ENCODE measurements around the gene ZNF474. TPM values are rescaled to one million over a fixed set of nuclear protein-coding genes. Genes with fewer than 3 reads are reported as not detected.

Gene ZNF474
- total RNA-seq, 1 experiment from 2014 or later, result not detected

DNA sequence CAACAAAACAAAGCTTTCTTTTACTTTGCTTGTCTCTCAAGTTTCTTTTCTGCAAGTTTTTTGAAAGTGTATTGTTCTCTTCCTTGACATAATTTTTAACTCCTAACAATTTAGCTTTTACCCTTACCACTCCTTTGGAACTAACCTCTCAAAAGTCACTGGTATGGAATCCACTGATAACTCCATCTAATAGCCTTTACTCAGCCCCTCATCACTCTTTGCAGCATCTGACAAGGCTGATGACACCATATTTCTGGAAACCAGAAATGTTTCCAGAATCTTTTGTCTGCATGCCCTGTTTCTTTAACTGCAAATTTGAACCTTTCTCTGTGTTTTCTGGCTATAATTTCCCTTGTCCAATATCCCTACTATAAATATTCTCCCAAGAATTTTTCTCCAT is 46.5 kb downstream of the ZNF474 start:
- H3K36me3 ChIP-seq (replicated peaks; ENCODE audit: control insufficient read depth, insufficient read depth, low read length), result no peaks in the 10 kb centered on the region
- H3K27me3 ChIP-seq (ENCODE audit: control insufficient read depth, insufficient read depth, low read length), result no peaks in the 10 kb centered on the region
- DNase-seq, result no peak
- H3K4me3 ChIP-seq (ENCODE audit: insufficient read depth, low read depth, low read length), result no peak overlapping the region

DNA sequence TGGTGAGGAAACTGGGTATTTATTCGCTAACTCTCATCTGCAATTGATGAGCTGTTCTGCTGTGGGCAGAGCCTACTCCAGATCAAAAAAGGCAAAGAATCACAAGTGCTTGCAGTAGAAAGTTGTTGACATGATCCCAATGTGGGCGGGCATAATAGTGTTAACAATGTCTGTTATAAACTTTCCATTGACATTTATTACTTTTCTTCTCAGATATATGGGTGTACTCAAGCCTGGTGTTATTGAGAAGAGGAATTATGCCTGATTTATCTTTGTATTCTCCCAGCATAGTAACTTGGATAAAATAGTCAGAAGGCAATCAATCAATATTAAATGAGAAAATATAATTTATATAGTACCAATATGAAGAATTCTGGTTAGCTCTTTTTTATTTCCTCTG is 47.8 kb downstream of the ZNF474 start:
- no peaks in the 10 kb centered on the region for H3K27me3 ChIP-seq (ENCODE audit: control insufficient read depth, insufficient read depth, low read length)
- no peaks in the 10 kb centered on the region for H3K36me3 ChIP-seq (replicated peaks; ENCODE audit: control insufficient read depth, insufficient read depth, low read length)
- no peak overlapping the region for H3K4me3 ChIP-seq (ENCODE audit: insufficient read depth, low read depth, low read length)
- no peak for DNase-seq

DNA sequence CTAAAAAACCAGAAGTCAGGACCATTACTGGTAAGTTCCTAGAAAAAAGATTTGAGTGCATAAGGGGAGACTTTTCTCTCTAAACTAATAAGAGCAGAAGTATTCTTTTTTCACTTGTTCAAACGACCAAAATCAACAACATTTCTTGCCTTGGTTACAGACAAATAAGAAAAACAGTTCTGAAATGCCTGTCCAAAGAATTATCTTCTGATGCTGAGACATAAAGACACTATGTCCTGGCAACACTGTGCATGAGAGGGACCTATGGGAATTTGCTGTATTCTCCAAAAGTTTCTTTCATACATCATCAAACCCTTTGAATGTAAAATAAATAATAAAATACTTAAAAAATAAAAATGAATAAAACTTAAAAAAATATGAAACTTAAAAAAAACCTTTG is 50.4 kb downstream of the ZNF474 start:
- Histone ChIP-seq H3K36me3 (replicated peaks; ENCODE audit: control insufficient read depth, insufficient read depth, low read length) (no peaks in the 10 kb centered on the region), H3K27me3 (ENCODE audit: control insufficient read depth, insufficient read depth, low read length) (no peaks in the 10 kb centered on the region), H3K4me3 (ENCODE audit: insufficient read depth, low read depth, low read length) (no peak overlapping the region)
- DNase-seq, result no peak

DNA sequence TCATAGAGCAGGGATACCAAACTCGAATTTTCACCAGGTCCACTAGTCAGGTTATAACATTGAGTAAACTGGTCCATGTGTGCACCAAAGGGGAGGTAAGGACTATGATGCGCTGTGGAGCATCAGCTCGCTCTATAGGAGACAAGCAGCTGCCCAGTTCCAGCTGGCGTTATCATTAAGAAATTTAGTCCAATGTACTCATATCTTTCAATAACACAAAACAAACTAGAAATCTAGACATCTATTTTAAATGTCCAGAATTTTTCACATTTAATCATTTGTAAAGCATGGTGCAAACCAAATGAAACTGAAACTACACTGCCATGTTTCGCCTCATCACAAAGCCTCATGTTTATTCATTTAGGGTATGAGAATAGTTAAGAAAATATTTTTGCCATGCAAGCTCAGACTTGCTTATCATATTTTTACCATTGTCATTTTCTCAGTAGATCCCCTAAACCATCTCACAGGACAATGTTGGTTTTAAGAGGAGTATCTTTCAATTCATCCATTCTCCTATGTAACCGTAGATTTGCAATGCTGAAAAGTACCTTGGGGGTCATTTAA is 50.9 kb downstream of the ZNF474 start:
- Histone ChIP-seq H3K27me3 (ENCODE audit: control insufficient read depth, insufficient read depth, low read length) (no peaks in the 10 kb centered on the region), H3K36me3 (replicated peaks; ENCODE audit: control insufficient read depth, insufficient read depth, low read length) (no peaks in the 10 kb centered on the region), H3K4me3 (ENCODE audit: insufficient read depth, low read depth, low read length) (no peak overlapping the region)
- no peak for DNase-seq

DNA sequence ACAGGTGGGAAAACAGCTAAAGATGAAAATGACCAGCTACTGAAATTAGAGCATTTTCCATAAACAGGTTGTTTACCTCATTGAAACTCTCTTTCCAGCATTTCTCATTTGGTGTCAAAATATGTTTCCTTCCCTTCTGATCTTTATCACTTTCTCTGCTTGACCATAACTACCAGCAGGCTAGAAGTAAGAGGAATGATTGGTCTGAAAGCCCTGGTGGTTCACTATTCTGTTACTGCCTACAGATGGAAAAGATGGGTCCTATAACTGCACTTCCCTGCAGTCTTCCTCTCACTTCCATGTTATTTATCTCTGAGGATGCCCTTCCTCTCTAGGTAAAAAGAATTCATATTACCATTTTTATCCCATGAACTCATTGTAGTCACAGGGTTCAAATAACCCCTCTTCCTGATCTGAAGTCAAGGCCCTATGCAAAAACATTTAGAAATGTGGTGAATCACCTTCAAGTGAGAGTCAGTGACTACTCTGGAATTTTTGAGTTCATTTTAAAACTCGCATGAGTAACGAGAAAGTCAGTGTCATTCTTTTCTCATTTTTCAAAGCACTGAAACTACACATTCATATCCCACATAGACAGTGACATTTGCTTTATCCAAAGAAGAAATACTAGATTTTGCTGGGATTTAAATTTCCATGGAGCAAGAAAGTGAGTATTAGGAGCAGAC is 51.7 kb downstream of the ZNF474 start:
- no peaks in the 10 kb centered on the region for H3K36me3 ChIP-seq (replicated peaks; ENCODE audit: control insufficient read depth, insufficient read depth, low read length)
- no peak overlapping the region for H3K4me3 ChIP-seq (ENCODE audit: insufficient read depth, low read depth, low read length)
- no peak for DNase-seq
- H3K27me3 ChIP-seq (ENCODE audit: control insufficient read depth, insufficient read depth, low read length), result no peaks in the 10 kb centered on the region

DNA sequence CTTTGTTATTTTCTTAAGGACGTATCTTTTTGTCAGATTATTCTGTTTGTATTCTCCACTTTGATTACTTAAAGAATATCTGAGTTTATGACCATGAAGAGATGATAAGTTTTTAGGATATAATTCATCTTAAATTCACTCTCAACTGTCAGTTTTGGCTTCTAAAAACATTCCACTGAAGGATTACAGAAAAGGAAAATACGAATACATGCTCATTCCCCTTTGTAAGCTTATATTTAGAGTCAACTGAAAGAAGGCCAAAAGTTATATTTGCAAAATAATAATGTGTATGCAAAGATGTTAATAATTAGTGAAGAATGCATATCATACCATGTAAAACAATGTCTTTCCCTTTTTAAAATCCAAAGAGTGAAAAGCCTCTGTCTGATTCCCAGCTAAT is 52.5 kb downstream of the ZNF474 start:
- H3K27me3 ChIP-seq (ENCODE audit: control insufficient read depth, insufficient read depth, low read length), result no peaks in the 10 kb centered on the region
- no peak for DNase-seq
- no peaks in the 10 kb centered on the region for H3K36me3 ChIP-seq (replicated peaks; ENCODE audit: control insufficient read depth, insufficient read depth, low read length)
- no peak overlapping the region for H3K4me3 ChIP-seq (ENCODE audit: insufficient read depth, low read depth, low read length)

DNA sequence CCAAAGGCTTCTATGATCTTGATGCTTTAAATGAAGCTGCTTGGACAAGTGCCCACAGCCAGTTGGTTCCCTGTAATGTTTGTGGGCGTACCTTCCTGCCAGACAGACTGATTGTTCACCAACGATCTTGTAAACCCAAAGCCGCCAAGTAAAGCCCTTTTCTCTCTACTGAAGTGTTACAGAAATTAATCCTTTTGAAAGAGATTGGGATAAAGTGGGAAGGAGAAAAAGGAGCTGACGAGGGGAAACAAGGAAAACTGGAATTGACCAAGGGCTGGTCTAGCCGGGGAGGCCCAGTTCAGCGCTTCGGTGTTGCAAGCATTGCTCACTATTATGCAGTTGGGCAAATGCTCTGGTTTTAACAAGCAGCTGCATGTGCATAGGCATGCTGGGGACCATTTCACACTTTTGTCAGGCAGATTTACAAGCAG is 53.2 kb downstream of the ZNF474 start:
- Histone ChIP-seq H3K4me3 (ENCODE audit: insufficient read depth, low read depth, low read length) (no peak overlapping the region), H3K27me3 (ENCODE audit: control insufficient read depth, insufficient read depth, low read length) (no peaks in the 10 kb centered on the region), H3K36me3 (replicated peaks; ENCODE audit: control insufficient read depth, insufficient read depth, low read length) (no peaks in the 10 kb centered on the region)
- DNase-seq, result no peak

DNA sequence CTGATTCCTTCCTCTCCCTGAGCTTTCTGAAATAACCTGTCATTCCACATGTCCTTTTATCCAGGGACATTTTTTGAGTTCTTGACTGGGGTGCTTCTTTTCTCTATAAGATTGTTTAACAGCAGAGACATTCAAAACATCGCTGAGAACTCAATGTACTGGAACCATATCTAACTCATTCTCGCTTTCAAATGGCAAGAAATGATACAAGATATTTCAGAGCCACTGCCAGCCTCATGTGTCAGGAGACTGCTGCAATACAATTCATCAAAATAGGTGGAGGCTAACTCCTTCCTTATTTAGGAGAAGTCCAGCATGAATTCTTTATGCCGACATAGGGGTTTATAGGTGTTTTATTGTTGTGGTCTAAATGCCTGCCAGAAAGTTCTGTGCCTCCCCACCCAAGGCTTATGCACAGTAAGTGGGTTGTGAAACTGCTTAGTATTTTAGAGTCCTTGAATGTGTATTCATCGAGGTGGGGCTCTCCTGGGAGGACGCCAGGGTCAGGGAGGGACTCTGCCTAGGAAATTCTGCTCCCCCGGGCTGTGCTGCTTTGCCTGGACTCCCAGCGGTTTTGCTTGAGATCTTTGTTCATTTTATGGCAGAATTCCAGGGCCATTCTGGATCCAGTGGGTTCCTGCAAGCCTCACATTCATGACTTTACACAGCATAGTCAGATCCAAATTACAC is 53.9 kb downstream of the ZNF474 start:
- Histone ChIP-seq H3K4me3 (ENCODE audit: insufficient read depth, low read depth, low read length) (no peak overlapping the region), H3K27me3 (ENCODE audit: control insufficient read depth, insufficient read depth, low read length) (no peaks in the 10 kb centered on the region), H3K36me3 (replicated peaks; ENCODE audit: control insufficient read depth, insufficient read depth, low read length) (no peaks in the 10 kb centered on the region)
- no peak for DNase-seq

DNA sequence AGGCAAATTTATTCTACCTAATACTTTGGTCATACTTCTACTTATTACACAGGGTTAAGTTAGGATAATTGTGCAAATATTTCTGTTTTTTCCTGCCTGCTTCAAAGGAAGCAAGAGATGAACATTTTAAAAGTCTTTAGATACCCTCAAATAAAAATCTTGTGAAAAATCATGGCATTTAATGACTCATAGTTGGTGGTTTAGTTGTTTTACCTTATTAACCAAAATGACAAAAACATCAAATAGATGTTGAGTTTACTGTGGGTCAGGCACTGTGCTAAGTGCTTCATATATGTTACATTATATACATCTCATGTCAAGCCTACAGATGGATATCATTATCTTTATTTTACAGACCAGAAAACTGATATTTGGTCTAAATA is 54.4 kb downstream of the ZNF474 start:
- Histone ChIP-seq H3K4me3 (ENCODE audit: insufficient read depth, low read depth, low read length) (no peak overlapping the region), H3K27me3 (ENCODE audit: control insufficient read depth, insufficient read depth, low read length) (no peaks in the 10 kb centered on the region), H3K36me3 (replicated peaks; ENCODE audit: control insufficient read depth, insufficient read depth, low read length) (no peaks in the 10 kb centered on the region)
- DNase-seq, result no peak

DNA sequence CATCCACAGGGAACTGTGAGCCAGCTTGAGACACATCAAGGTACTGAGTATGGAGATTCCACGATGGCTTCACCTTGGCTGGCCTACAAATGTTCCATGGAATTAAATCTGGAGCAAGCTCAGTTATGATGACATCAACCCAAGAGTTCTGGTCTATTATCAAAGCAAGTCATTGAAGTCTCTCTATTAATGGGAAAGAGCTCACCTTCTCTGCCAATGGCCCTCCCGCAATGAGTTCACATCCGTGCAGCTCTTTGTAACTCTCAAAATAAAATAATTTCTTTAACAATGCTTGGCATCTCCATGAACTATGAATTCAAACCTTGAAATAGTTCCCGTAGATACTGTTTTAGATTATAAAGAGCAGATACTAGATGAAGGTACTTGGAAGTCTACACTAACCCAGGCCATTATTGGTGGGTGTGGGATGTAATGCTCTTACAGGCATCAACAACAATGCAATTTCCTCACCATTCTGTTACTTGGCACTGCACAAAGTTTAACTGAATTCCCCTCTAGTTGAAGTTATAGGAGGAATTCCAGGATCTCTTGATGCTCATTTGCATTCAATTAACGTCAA is 55.4 kb downstream of the ZNF474 start:
- Histone ChIP-seq H3K36me3 (replicated peaks; ENCODE audit: control insufficient read depth, insufficient read depth, low read length) (no peaks in the 10 kb centered on the region), H3K4me3 (ENCODE audit: insufficient read depth, low read depth, low read length) (no peak overlapping the region), H3K27me3 (ENCODE audit: control insufficient read depth, insufficient read depth, low read length) (no peaks in the 10 kb centered on the region)
- DNase-seq, result no peak

DNA sequence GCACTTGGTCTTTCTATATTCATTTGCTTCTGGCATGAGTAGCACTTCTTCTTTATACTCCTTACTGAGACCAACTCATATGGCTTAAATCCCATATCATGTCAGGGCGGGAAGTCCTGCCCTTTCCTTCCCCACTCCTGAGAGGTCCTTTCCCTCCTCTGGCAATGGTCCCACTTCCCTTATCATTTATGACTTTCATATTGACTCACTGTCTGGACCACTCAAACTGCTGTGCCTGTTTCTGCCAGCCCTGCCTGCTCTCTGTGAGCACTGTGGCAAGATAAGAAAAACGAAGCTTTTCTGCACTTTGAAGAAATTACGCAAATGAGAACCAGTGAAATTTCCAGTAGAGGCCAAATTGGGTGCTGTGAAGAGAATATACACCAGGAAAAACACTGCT is 58.1 kb downstream of the ZNF474 start:
- no peak for DNase-seq
- Histone ChIP-seq H3K4me3 (ENCODE audit: insufficient read depth, low read depth, low read length) (no peak overlapping the region), H3K36me3 (replicated peaks; ENCODE audit: control insufficient read depth, insufficient read depth, low read length) (no peaks in the 10 kb centered on the region), H3K27me3 (ENCODE audit: control insufficient read depth, insufficient read depth, low read length) (no peaks in the 10 kb centered on the region)

DNA sequence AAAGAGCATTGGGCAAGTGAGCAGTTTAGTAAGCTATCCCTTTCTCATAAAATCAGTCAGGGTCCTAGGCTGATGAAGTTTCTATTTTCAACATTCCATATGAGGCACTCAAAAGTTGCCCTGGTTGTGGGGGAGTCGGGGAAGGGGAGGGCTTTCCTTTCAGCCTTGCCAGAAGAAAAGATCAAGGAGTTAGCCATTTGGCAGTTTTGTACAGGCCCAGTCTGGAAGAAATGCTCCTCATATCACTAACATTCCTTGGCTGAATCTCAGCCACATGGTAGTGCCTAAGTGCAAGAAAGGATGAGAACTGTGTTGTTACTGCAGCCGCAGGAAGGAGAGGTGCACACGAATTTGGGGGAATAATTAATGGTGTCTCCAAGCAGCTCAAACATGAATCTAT is 60.8 kb downstream of the ZNF474 start:
- no peaks in the 10 kb centered on the region for H3K27me3 ChIP-seq (ENCODE audit: control insufficient read depth, insufficient read depth, low read length)
- no peak for DNase-seq
- no peaks in the 10 kb centered on the region for H3K36me3 ChIP-seq (replicated peaks; ENCODE audit: control insufficient read depth, insufficient read depth, low read length)
- no peak overlapping the region for H3K4me3 ChIP-seq (ENCODE audit: insufficient read depth, low read depth, low read length)

DNA sequence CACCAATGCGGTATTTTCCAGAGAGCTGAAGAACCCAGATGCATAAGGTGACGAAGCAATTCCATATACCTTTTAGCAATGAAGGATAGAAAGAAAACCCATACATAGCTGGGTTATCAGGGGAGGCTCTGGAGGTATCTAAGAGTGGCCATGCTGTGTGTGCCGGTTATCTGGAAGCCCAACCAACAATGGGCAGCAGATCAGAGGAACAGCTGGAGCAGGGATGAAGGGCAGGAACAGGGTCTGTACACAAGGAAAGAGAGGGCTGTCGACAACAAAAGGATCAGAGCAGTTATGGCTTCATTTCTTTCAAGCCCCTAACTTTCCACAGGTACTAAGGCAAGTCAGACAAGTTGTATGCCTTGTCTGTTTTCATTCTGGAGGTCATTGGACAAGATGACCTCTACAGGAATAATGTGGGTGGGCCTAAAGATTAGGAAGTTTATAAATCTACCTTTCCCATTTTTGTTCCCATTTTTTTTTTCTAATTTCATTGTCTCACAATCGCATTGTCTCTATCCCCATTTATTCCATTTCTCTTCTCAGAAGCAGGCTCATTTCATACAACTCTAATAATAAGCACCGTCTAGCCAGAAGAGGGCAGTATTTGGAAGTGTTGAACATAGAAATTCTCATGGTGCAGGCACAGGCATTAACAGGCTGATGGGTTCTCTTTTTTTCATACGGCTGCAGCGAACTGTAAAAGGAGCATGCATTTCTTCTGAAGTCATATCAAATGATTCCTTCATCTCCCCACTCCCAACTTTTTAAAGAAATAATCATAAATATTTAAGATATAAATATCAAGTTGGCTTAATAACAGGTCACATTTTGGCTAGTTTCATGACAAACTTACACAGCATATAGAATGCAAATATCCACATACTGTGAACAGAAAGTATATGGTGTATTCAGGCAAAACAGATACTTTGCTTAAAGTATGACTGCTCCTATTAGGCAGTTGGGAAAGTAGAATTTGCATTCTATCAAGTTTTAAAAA is 63.5 kb downstream of the ZNF474 start:
- Histone ChIP-seq H3K27me3 (ENCODE audit: control insufficient read depth, insufficient read depth, low read length) (no peaks in the 10 kb centered on the region), H3K4me3 (ENCODE audit: insufficient read depth, low read depth, low read length) (no peak overlapping the region), H3K36me3 (replicated peaks; ENCODE audit: control insufficient read depth, insufficient read depth, low read length) (no peaks in the 10 kb centered on the region)
- peak; percentile 15 for DNase-seq

DNA sequence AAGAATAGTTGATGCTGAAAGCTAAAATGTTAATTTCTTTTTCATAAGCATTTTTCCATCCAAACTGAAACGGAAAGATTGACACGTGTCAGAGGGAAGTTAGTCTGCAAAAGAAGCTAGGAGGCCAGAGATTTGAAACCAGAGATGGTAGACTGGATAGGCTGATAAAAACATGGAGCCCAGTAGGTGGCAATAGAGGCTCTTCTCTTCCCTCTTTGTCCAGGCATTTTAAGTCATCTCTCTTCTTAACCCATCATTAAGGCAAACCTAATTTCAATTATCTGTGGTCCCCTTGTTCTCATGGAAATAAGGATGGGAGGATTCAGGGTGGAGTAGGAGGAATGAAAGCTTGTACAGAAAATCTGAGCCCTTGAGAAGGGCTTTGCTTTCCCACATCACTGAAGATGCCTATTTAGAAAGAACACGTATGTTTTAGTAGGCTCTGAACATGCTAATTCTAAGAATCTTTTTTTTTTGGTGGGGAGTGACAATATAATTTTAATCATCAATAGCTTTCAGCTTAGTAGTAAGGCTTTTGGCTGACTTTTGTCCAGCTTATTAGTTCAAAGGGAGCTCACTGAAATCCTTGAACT is 66.6 kb downstream of the ZNF474 start:
- H3K27me3 ChIP-seq (ENCODE audit: control insufficient read depth, insufficient read depth, low read length), result no peaks in the 10 kb centered on the region
- DNase-seq, result peak; percentile 24
- H3K4me3 ChIP-seq (ENCODE audit: insufficient read depth, low read depth, low read length), result no peak overlapping the region
- H3K36me3 ChIP-seq (replicated peaks; ENCODE audit: control insufficient read depth, insufficient read depth, low read length), result no peaks in the 10 kb centered on the region

All from H7 (cell line).